Endothelial cell of umbilical vein (primary cell): Measurements from ENCODE around the gene HEMGN. TPM values are rescaled to one million over a fixed set of nuclear protein-coding genes. Genes with fewer than 3 reads are reported as not detected.

Experiments
- BruUV-seq: library from RNA; stranded (reverse); fragments of 400-500 nt; replicated peaks from 2 replicates; lab custom pipeline; 2021; lab: Mats Ljungman, UMichigan
- CTCF ChIA-PET: fragments of 300-600, 350-600 bp; sonication (Branson Sonifier 250); formaldehyde crosslinking; loops from one replicate; lab custom pipeline; 2021; ENCODE audit warnings: antibody characterized with exemption, inconsistent platforms; lab: Charles Lee
- POLR2A ChIA-PET: fragments of 300-600, 350-600 bp; sonication (Branson Sonifier 250); formaldehyde crosslinking; loops from one replicate; lab custom pipeline; 2021; ENCODE audit warnings: antibody characterized with exemption, inconsistent platforms; lab: Charles Lee
- DNase-seq: peaks from one replicate; pipeline ENCODE4 v3.0.0-alpha.2; 2011; ENCODE audit warnings: low read depth, low spot score
- FAIRE-seq: peaks from 2 replicates; lab custom pipeline; 2011; peaks lifted over from hg19 to GRCh38; lab: Jason Lieb, UNC
- H2AFZ ChIP-seq: 2 replicates; pipeline ENCODE4 v1.6.0; 2012; ENCODE audit warnings: low read depth, low read length, control low read depth, inconsistent platforms
- H3K27ac ChIP-seq: 2 replicates; pipeline ENCODE4 v1.5.1; 2011; ENCODE audit warnings: low read depth, mild to moderate bottlenecking, control low read depth, low read length, moderate library complexity; ENCODE audit not compliant: insufficient read depth
- H3K27me3 ChIP-seq, 2 experiments: 2 replicates each; pipeline versions ENCODE4 v1.6.0 to v1.6.1; 2011; ENCODE audit warnings: low read length in 2 of 2, mixed read lengths in 1 of 2; ENCODE audit not compliant: control insufficient read depth in 2 of 2, insufficient read depth in 2 of 2
- H3K36me3 ChIP-seq, 2 experiments: 2 replicates in 1 of 2; 3 replicates in 1 of 2; pipeline ENCODE4 v1.5.1; 2011; ENCODE audit warnings: low read length in 2 of 2, mild to moderate bottlenecking in 1 of 2, moderate library complexity in 1 of 2; ENCODE audit not compliant: control insufficient read depth in 2 of 2, insufficient read depth in 2 of 2; ENCODE audit errors: extremely low read depth in 1 of 2
- H3K4me1 ChIP-seq: 3 replicates; pipeline ENCODE4 v1.5.1; 2011; ENCODE audit warnings: mild to moderate bottlenecking, low read length; ENCODE audit not compliant: control insufficient read depth, insufficient read depth; ENCODE audit errors: extremely low read depth
- H3K4me2 ChIP-seq: 2 replicates; pipeline ENCODE4 v1.6.1; 2011; ENCODE audit warnings: low read length, control low read depth, mixed read lengths; ENCODE audit not compliant: insufficient read depth
- H3K4me3 ChIP-seq, 3 experiments: fragments of 200-600 bp in 1 of 3; sonication (generic), shearing (Covaris generic) in 1 of 3; replicated peaks in 1 of 3; 2 replicates each; pipeline ENCODE4 v1.5.1; 2011 to 2016; ENCODE audit warnings: control low read depth in 3 of 3, low read length in 3 of 3, mild to moderate bottlenecking in 2 of 3, inconsistent platforms in 1 of 3, low read depth in 1 of 3, moderate library complexity in 1 of 3; ENCODE audit not compliant: insufficient read depth in 1 of 3
- H3K79me2 ChIP-seq: 2 replicates; pipeline ENCODE4 v1.6.0; 2012; ENCODE audit warnings: low read length, inconsistent platforms; ENCODE audit not compliant: control insufficient read depth, insufficient read depth
- H3K9ac ChIP-seq: replicated peaks from 2 replicates; pipeline ENCODE3; 2011; ENCODE audit warnings: low read length, control low read depth; ENCODE audit not compliant: insufficient read depth; ENCODE audit errors: extremely low read depth
- H3K9me1 ChIP-seq: replicated peaks from 3 replicates; pipeline ENCODE4 v1.6.0; 2011; ENCODE audit warnings: mild to moderate bottlenecking, low read length; ENCODE audit not compliant: control insufficient read depth, insufficient read depth; ENCODE audit errors: extremely low read depth
- H3K9me3 ChIP-seq: replicated peaks from 2 replicates; pipeline ENCODE4 v1.5.1; 2012; ENCODE audit warnings: low read length, inconsistent platforms; ENCODE audit not compliant: control insufficient read depth, insufficient read depth
- H4K20me1 ChIP-seq: replicated peaks from 2 replicates; pipeline ENCODE3; 2011; ENCODE audit warnings: mild to moderate bottlenecking, low read length; ENCODE audit not compliant: control insufficient read depth, insufficient read depth; ENCODE audit errors: extremely low read depth
- CTCF ChIP-seq, 2 donors: IDR thresholded peaks; 1 replicate in 1 of 2; 2 replicates in 1 of 2; pipeline ENCODE4 v1.5.1; 2011; ENCODE audit warnings: low read length in 2 of 2, mild to moderate bottlenecking in 2 of 2, moderate library complexity in 2 of 2, control low read depth in 1 of 2, inconsistent platforms in 1 of 2, low read depth in 1 of 2; ENCODE audit not compliant: insufficient read depth in 1 of 2; ENCODE audit errors: extremely low read depth in 1 of 2
- EZH2 ChIP-seq: IDR thresholded peaks from 2 replicates; pipeline ENCODE4 v1.6.1; 2012; ENCODE audit warnings: borderline replicate concordance, low read depth, mild to moderate bottlenecking, moderate library complexity, low read length, inconsistent platforms; ENCODE audit not compliant: severe bottlenecking
- FOS ChIP-seq: IDR thresholded peaks from 2 replicates; pipeline ENCODE4 v1.6.1; 2011; ENCODE audit warnings: mild to moderate bottlenecking, low read length, moderate library complexity, borderline replicate concordance; ENCODE audit not compliant: insufficient read depth
- GATA2 ChIP-seq: IDR thresholded peaks from 2 replicates; pipeline ENCODE4 v1.7.0; 2011; ENCODE audit warnings: low read depth, mild to moderate bottlenecking, moderate library complexity, mixed read lengths, low read length; ENCODE audit not compliant: insufficient read length, insufficient read depth
- JUN ChIP-seq: IDR thresholded peaks from 2 replicates; pipeline ENCODE4 v1.6.1; 2011; ENCODE audit warnings: borderline replicate concordance, low read depth; ENCODE audit not compliant: insufficient read length, insufficient read depth
- POLR2AphosphoS5 ChIP-seq: IDR thresholded peaks from 2 replicates; pipeline ENCODE4 v1.6.1; 2012; ENCODE audit warnings: low read depth, mild to moderate bottlenecking, control low read depth, low read length, moderate library complexity; ENCODE audit not compliant: insufficient read depth
- dilution Hi-C: fragments of 300-500 bp; cut with MboI; formaldehyde crosslinking; loops from one replicate; pipeline ENCODE4 v1.15.0; 2019; ENCODE audit warnings: low sequenced_read_pairs; ENCODE audit not compliant: extremely low pct_ligation_motif_present
- intact Hi-C: fragments of 100-400 bp; cut with micrococcal nuclease; formaldehyde crosslinking; loops from one replicate; pipeline ENCODE4 v1.10.0; 2022
- polyA plus RNA-seq, 4 experiments: library from polyadenylated mRNA; depleted of rRNA in 3 of 4; stranded (reverse) in 3 of 4; unstranded in 1 of 4; fragments of >200 nt; gene quantifications; 2 replicates each; pipeline versions ENCODE4 v1.2.1 to v1.2.3, GENCODE V29; 2011 to 2012; ENCODE audit warnings: missing spikeins in 1 of 4
- total RNA-seq: library from RNA; stranded (reverse); gene quantifications from 2 replicates; pipeline ENCODE4 v1.2.3, GENCODE V29; 2021
- TF ChIP-seq, protein P1 (sequence below): IDR thresholded peaks from 2 replicates; pipeline ENCODE4 v1.6.1; 2011; ENCODE audit not compliant: insufficient read depth, insufficient read length

The HEMGN gene
- total and polyA plus RNA-seq, 2 donors (not counting 3 experiments of a cell fraction or from before 2014, with no cell fraction given): not detected

DNA sequence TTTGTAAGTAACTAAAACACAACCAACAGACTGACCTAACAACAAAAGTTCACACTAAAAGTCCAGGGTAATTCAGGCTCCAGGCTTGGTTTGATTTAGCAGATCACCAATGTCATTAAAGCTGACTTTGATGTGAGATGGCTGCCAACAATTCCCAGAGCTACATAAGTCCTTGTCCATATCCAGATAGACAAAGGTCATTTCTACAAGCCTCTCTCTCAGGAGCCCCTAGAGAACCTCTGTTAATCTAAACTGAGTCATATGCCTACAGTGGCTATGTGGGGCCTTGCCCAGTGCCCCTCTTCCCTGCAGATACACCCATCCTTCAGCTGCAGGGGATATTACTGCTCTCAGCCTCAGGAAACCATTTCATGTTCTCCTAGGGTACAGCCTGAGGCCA is 26.9 kb upstream of the HEMGN start:
- BruUV-seq: no TSS peak

GRCh38 chr9:97963232-97963631 is 25.3 kb upstream of the HEMGN start:
- Histone ChIP-seq H4K20me1 (no peaks in the 10 kb centered on the region), H3K4me1 (no peaks in the 10 kb centered on the region), H2AFZ (no peak overlapping the region), H3K9me1 (no peaks in the 10 kb centered on the region), H3K4me3 (no peak overlapping the region), H3K36me3 (no peaks in the 10 kb centered on the region), H3K9me3 (no peaks in the 10 kb centered on the region), H3K79me2 (no peaks in the 10 kb centered on the region), H3K9ac (no peak overlapping the region), H3K27me3 (peaks cover 11 to 22% of the 10 kb centered on the region in 2 experiments), H3K4me2 (no peak overlapping the region), H3K27ac (no peak overlapping the region)
- TF ChIP-seq CTCF (IDR thresholded peaks at IDR 0.05; ENCODE audit: extremely low read depth in 1 of 2, insufficient read depth in 1 of 2, low read depth in 1 of 2, low read length in 2 of 2) (no peak), JUN (no peak)
- TF ChIP-seq, protein P1, sequence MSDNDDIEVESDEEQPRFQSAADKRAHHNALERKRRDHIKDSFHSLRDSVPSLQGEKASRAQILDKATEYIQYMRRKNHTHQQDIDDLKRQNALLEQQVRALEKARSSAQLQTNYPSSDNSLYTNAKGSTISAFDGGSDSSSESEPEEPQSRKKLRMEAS: no peak
- intact Hi-C loops: no loop called here
- BruUV-seq: no TSS peak
- ChIA-PET POLR2A (no interaction called here), CTCF (interaction anchor here (0.6 to 1.9 kb wide), 4 partner anchors 19 to 73 kb away, joined by 3 to 8 read pairs (median 4); partner anchors contain the start of gene ANP32B)
- dilution Hi-C loops: no loop called here
- FAIRE-seq (no peak), DNase-seq (no peak)

More for the DNA sequence above, 26.9 kb upstream of the HEMGN start:
- H3K4me2 ChIP-seq: no peak overlapping the region
- no peak for TF ChIP-seq FOS
- TF ChIP-seq GATA2: no peak
- TF ChIP-seq, protein P1: no peak
- no peak for TF ChIP-seq POLR2AphosphoS5
- TF ChIP-seq EZH2: no peak
- TF ChIP-seq JUN: no peak
- H3K36me3 ChIP-seq: no peaks in the 10 kb centered on the region
- H3K9ac ChIP-seq: no peak overlapping the region
- H3K27me3 ChIP-seq: peaks cover 15 to 22% of the 10 kb centered on the region in 2 experiments
- H3K9me3 ChIP-seq: no peaks in the 10 kb centered on the region
- DNase-seq (no peak), FAIRE-seq (no peak)
- H3K4me1 ChIP-seq: no peaks in the 10 kb centered on the region
- H3K4me3 ChIP-seq: no peak overlapping the region
- intact Hi-C loops: no loop called here
- no peak overlapping the region for H3K27ac ChIP-seq
- CTCF ChIA-PET: interaction anchor here (1.0 kb wide), 1 partner anchor 10 kb away, joined by 3 read pairs; no protein-coding TSS in a partner anchor
- no peaks in the 10 kb centered on the region for H4K20me1 ChIP-seq
- no peaks in the 10 kb centered on the region for H3K9me1 ChIP-seq
- POLR2A ChIA-PET: no interaction called here
- dilution Hi-C loops: no loop called here
- no peak overlapping the region for H2AFZ ChIP-seq
- H3K79me2 ChIP-seq: no peaks in the 10 kb centered on the region
